Neural cell (in vitro differentiated cells): ENCODE results near the gene DMAP1.

Experiments
- EP300 ChIP-seq: fragments of 450-650 bp; conservative IDR thresholded peaks from 2 replicates; pipeline ENCODE4 v1.6.1; 2014; ENCODE audit warnings: antibody characterized with exemption, mild to moderate bottlenecking, moderate library complexity; ENCODE audit not compliant: poor library complexity, severe bottlenecking
- EZH2 ChIP-seq: fragments of 200-600, 300-800 bp; shearing (Covaris generic), sonication (generic); IDR thresholded peaks from 2 replicates; pipeline ENCODE4 v1.6.1; 2014; ENCODE audit warnings: antibody characterized with exemption, low read length, borderline replicate concordance, mild to moderate bottlenecking; ENCODE audit not compliant: insufficient read depth, poor library complexity, severe bottlenecking
- TF ChIP-seq, protein P1 (sequence below): fragments of 450-650 bp; IDR thresholded peaks from 2 replicates; pipeline ENCODE4 v1.5.1; 2014; ENCODE audit warnings: antibody characterized with exemption, mild to moderate bottlenecking, moderate library complexity; ENCODE audit not compliant: poor library complexity, severe bottlenecking

DNA sequence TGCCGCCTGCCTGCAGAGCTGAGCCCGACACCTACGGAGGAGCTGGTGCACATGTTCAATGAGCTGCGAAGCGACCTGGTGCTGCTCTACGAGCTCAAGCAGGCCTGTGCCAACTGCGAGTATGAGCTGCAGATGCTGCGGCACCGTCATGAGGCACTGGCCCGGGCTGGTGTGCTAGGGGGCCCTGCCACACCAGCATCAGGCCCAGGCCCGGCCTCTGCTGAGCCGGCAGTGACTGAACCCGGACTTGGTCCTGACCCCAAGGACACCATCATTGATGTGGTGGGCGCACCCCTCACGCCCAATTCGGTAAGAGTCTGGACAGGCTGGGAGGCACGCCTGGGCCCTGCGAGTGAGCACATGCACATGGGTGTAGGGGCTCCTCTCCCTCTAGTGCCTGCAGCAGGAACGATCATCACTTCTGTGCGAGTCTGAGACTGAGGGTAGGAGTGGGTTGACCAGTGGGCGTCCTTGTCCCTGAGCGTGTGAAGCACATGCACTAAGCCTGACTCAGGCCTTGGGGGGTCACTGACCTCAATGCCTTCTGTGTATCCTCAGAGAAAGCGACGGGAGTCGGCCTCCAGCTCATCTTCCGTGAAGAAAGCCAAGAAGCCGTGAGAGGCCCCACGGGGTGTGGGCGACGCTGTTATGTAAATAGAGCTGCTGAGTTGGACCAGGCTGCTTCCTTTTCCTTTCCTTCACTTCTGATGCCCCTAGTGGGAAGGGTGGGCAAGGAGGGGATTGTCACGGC lies 6.9 kb downstream of the DMAP1 start:
- TF ChIP-seq, protein P1, sequence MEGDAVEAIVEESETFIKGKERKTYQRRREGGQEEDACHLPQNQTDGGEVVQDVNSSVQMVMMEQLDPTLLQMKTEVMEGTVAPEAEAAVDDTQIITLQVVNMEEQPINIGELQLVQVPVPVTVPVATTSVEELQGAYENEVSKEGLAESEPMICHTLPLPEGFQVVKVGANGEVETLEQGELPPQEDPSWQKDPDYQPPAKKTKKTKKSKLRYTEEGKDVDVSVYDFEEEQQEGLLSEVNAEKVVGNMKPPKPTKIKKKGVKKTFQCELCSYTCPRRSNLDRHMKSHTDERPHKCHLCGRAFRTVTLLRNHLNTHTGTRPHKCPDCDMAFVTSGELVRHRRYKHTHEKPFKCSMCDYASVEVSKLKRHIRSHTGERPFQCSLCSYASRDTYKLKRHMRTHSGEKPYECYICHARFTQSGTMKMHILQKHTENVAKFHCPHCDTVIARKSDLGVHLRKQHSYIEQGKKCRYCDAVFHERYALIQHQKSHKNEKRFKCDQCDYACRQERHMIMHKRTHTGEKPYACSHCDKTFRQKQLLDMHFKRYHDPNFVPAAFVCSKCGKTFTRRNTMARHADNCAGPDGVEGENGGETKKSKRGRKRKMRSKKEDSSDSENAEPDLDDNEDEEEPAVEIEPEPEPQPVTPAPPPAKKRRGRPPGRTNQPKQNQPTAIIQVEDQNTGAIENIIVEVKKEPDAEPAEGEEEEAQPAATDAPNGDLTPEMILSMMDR: no peak
- TF ChIP-seq EZH2 (no peak), EP300 (no peak)
